Psoas muscle (tissue), 8 donors: ENCODE data around the gene CERS6. TPM values are rescaled to one million over a fixed set of nuclear protein-coding genes. Genes with fewer than 3 reads are reported as not detected.
A peak's percentile ranks its signal among the peaks of the same experiment; 100 is the strongest.

Source experiments
- ATAC-seq, 4 donors: fragments of 200-7000 bp; cut with Tn5 transposase; one replicate each; pipeline ENCODE4 v1.9.1; 2020; ENCODE audit warnings: moderate library complexity in 3 of 4, mild to moderate bottlenecking in 2 of 4
- DNase-seq, 2 donors: peaks; one replicate each; pipeline ENCODE4 v3.0.0-alpha.2; 2020
- H3K27ac ChIP-seq: fragments of 200-600 bp; one replicate; pipeline ENCODE4 v1.8.0; 2022
- H3K27me3 ChIP-seq, 3 donors: fragments of 200-600 bp in 1 of 3; one replicate each; pipeline versions ENCODE4 v1.6.1 to v1.8.0; 2013 to 2022; ENCODE audit warnings: low read length in 2 of 3, mild to moderate bottlenecking in 2 of 3, moderate library complexity in 1 of 3; ENCODE audit not compliant: insufficient read depth in 3 of 3
- H3K36me3 ChIP-seq, 2 donors: fragments of 200-600 bp in 1 of 2; one replicate each; pipeline versions ENCODE4 v1.6.1 to v1.8.0; 2013 to 2022; ENCODE audit warnings: low read depth in 1 of 2, mild to moderate bottlenecking in 1 of 2, moderate library complexity in 1 of 2; ENCODE audit not compliant: insufficient read depth in 1 of 2
- H3K4me1 ChIP-seq: fragments of 200-600 bp; one replicate; pipeline ENCODE4 v1.8.0; 2022
- H3K4me3 ChIP-seq: fragments of 200-600 bp; one replicate; pipeline ENCODE4 v1.8.0; 2022; ENCODE audit warnings: mild to moderate bottlenecking
- H3K9me3 ChIP-seq: fragments of 200-600 bp; one replicate; pipeline ENCODE4 v1.8.0; 2022
- WGBS, 3 donors: extraction: QIAGEN DNeasy Blood & Tissue Kit; methylation state at CpG; one replicate each; pipeline versions ENCODE4 v1.1.6 to v1.1.7; 2013; 5-methylcytosine and 5-hydroxymethylcytosine counted together
- intact Hi-C, 2 donors: fragments of 100-400 bp; cut with DNase I; formaldehyde crosslinking; loops; one replicate each; pipeline versions ENCODE4 v1.11.0 to v1.14.2; 2022
- polyA plus RNA-seq, 3 donors: library from polyadenylated mRNA; stranded (reverse); fragments of 200-250 nt; gene quantifications; one replicate each; pipeline ENCODE4 v1.2.3, GENCODE V29; 2013
- total RNA-seq, 4 donors: library from RNA; stranded (reverse); fragmentation: NEBNext Ultra II Directional in 2 of 4; extraction: Animal tissue kit (Norgen Biotek cat#: 25700) in 2 of 4; gene quantifications; one replicate each; pipeline versions ENCODE4 v1.2.1 to v1.2.4, GENCODE V29; 2021 to 2023
- TF ChIP-seq, protein P1 (sequence below): fragments of 200-600 bp; IDR thresholded peaks from one replicate; pipeline ENCODE4 v1.8.0; 2022; ENCODE audit warnings: antibody characterized with exemption
- donor health status: healthy with polysubstance abuse.
- donor health status: DM: no; HTN: no; CAD: no; lungs with moderate emphysema.
- donor health status: Bipolar disorder and iron deficiency.
- donor health status: healthy.
- donor health status: DM: yes; HTN: yes; CAD: no.
- donor health status: DM: no; HTN: no; CAD: no.
- donor health status: DM: no; HTN: no; CAD: no.
- donor health status: DM: yes; HTN: yes; CAD: no.

CERS6 gene
- total and polyA plus RNA-seq, 7 donors, result 4.8 to 18.1 (median 11.2) TPM

DNA sequence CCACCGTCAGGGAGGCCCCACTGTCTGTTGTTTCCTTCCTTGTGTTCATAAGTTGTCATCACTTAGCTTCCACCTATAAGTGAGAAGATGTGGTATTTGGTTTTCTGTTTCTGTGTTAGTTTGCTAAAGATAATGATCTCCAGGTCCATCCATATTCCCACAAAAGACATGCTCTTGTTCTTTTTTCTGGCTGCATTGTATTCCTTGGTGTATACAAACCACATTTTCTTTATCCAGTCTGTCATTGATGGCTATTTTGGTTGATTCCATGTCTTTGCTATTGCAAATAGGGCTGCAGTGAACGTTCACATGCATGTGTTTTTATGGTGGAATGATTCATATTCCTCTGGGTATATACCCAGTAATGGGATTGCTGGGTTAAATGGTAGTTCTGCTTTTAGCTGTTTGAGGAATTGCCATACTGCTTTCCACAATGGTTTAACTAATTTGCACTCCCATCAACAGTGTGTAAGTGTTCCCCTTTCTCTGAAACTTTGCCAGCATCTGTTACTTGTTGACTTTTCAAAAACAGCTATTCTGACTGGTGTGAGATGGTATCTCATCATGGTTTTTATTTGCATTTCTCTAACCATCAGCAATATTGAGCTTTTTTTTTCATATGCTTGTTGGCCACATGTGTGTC lies 189.7 kb downstream of the CERS6 start:
- Histone ChIP-seq H3K27me3 (no peaks in the 10 kb centered on the region), H3K36me3 (no peaks in the 10 kb centered on the region), H3K4me1 (peaks cover 34% of the 10 kb centered on the region), H3K4me3 (no peak overlapping the region), H3K9me3 (no peaks in the 10 kb centered on the region), H3K27ac (no peak overlapping the region)
- TF ChIP-seq, protein P1, sequence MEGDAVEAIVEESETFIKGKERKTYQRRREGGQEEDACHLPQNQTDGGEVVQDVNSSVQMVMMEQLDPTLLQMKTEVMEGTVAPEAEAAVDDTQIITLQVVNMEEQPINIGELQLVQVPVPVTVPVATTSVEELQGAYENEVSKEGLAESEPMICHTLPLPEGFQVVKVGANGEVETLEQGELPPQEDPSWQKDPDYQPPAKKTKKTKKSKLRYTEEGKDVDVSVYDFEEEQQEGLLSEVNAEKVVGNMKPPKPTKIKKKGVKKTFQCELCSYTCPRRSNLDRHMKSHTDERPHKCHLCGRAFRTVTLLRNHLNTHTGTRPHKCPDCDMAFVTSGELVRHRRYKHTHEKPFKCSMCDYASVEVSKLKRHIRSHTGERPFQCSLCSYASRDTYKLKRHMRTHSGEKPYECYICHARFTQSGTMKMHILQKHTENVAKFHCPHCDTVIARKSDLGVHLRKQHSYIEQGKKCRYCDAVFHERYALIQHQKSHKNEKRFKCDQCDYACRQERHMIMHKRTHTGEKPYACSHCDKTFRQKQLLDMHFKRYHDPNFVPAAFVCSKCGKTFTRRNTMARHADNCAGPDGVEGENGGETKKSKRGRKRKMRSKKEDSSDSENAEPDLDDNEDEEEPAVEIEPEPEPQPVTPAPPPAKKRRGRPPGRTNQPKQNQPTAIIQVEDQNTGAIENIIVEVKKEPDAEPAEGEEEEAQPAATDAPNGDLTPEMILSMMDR, result no peak
- DNase-seq (no peak), ATAC-seq (no peak)
- WGBS, 3 donors, result 84 to 86% (median 86%) methylated on average over 2 of the region's 2 CpGs
- intact Hi-C loops, result no loop called here

DNA sequence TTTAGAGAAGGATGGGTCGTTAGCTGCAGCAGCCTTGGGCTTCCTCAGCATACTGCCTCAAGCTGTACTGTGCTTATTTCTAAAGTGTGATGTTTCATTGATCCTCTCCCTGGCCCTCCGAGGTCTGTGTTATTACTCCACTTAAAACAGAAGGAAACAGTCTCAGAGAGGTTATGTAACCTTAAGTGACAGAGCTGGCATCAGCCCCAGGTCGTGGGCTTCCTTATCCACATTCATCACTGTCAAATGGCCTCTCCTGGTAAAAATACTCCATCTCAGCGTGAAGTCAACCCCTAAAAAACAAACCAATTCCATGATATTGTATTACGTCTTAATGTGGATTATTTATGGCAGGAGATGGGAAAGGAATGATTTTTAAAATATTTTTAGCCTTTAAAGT lies 193.0 kb downstream of the CERS6 start:
- intact Hi-C loops, result no loop called here
- DNase-seq (no peak), ATAC-seq (peak; percentile 35 to 74 (median 70))
- TF ChIP-seq, protein P1, result no peak
- H3K9me3 ChIP-seq, result no peaks in the 10 kb centered on the region
- H3K36me3 ChIP-seq, result no peaks in the 10 kb centered on the region
- no peak overlapping the region for H3K27ac ChIP-seq
- H3K4me3 ChIP-seq, result no peak overlapping the region
- WGBS, 3 donors, result 18 to 36% (median 22%) methylated on average over 5 of the region's 5 CpGs
- H3K4me1 ChIP-seq, result peaks cover 22% of the 10 kb centered on the region
- no peaks in the 10 kb centered on the region for H3K27me3 ChIP-seq

DNA sequence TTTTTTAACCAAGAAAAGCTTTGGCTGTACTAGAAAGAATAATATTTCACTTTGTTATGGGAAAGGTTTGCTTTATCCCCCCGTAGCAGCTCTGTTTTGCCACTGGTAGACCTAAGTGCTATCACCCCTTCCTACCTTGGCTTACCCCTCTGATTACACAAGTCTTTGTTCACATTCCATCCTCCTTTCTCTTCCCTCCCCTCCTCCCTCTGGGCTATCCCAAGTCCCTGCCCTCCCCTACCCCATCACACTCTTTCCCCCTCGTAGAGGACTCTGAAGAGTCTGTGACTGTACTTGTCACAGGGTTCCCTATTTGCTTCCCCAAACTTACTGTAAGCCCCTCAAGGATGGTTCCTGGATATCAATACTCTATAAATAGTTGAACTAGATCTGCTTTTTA lies 193.5 kb downstream of the CERS6 start:
- H3K9me3 ChIP-seq, result no peaks in the 10 kb centered on the region
- no peak overlapping the region for H3K27ac ChIP-seq
- peak; percentile 42 to 77 (median 67) for ATAC-seq
- H3K4me1 ChIP-seq, result peaks cover 18% of the 10 kb centered on the region
- H3K36me3 ChIP-seq, result no peaks in the 10 kb centered on the region
- no peak for DNase-seq
- intact Hi-C loops, result no loop called here
- TF ChIP-seq, protein P1, result no peak
- 47 to 84% (median 60%) methylated on average over 2 of the region's 2 CpGs for WGBS, 3 donors
- H3K4me3 ChIP-seq, result no peak overlapping the region
- H3K27me3 ChIP-seq, result no peaks in the 10 kb centered on the region

DNA sequence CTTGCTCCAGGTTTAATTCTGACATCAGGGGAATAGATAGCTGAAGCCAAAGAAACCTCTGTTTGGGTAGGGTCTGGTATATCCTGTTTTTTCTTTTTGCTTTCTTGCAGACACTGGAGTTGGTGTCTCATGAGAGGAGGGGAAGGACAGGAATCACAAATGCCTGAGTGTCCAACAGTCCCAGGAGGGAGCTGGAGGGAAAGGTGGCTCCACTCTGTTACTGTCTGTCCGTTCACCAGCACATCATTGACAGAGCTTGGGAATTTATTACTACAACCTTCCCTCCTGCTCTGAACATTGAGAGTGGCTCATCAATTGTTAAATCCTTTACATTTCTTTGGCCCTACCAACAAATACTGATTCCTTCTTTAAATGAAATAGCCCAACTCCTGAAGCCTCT lies 194.1 kb downstream of the CERS6 start:
- Histone ChIP-seq H3K4me1 (peaks cover 18% of the 10 kb centered on the region), H3K9me3 (no peaks in the 10 kb centered on the region), H3K27ac (no peak overlapping the region), H3K27me3 (no peaks in the 10 kb centered on the region), H3K4me3 (no peak overlapping the region), H3K36me3 (no peaks in the 10 kb centered on the region)
- DNase-seq (no peak), ATAC-seq (no peak)
- intact Hi-C loops, result no loop called here
- 45 to 90% (median 67%) methylated on average over 1 of the region's 1 CpG for WGBS, 3 donors
- TF ChIP-seq, protein P1, result no peak

DNA sequence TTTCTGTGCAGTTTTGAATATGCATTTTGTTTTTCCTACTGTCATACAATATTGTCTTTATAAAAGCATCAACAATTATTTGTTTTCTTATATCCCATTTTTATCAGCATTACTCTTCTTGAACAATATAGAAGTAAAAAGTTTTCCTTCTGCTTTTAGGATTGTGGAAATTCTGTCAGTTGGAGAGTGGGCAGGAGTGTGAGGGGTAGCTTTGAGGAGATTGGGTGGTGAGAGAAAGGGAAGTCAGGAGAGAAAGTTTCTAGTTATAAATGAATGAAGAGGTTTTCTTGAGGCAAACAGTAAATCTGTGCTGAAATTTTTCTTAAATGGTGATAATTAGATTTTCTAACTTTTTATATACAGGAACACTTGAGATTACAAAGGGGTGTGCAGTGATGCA lies 194.7 kb downstream of the CERS6 start:
- intact Hi-C loops, result no loop called here
- H3K9me3 ChIP-seq, result no peaks in the 10 kb centered on the region
- ATAC-seq, result no peak
- H3K36me3 ChIP-seq, result no peaks in the 10 kb centered on the region
- H3K27me3 ChIP-seq, result no peaks in the 10 kb centered on the region
- TF ChIP-seq, protein P1, result no peak
- peaks cover 18% of the 10 kb centered on the region for H3K4me1 ChIP-seq
- no peak overlapping the region for H3K27ac ChIP-seq
- no peak overlapping the region for H3K4me3 ChIP-seq
- no peak for DNase-seq
